HEK293T (cell line): Measurements from ENCODE around the gene LEFTY2.

ENCODE experiments used
- ARNT ChIP-seq: fragments of 450-650 bp; IDR thresholded peaks from 2 replicates; pipeline ENCODE4 v1.6.1; 2017; ENCODE audit warnings: mild to moderate bottlenecking
- BHLHE40 ChIP-seq: fragments of 450-650 bp; IDR thresholded peaks from 2 replicates; pipeline ENCODE4 v1.6.1; 2016; ENCODE audit warnings: mild to moderate bottlenecking, moderate library complexity, borderline replicate concordance
- CTBP1 ChIP-seq: fragments of 450-650 bp; IDR thresholded peaks from 2 replicates; pipeline ENCODE4 v1.6.1; 2016; ENCODE audit warnings: borderline replicate concordance
- ELF4 ChIP-seq: fragments of 450-650 bp; IDR thresholded peaks from 2 replicates; pipeline ENCODE4 v1.6.1; 2017; ENCODE audit warnings: antibody characterized with exemption
- FOXK2 ChIP-seq: fragments of 450-650 bp; IDR thresholded peaks from 2 replicates; pipeline ENCODE4 v1.6.1; 2016; ENCODE audit warnings: mild to moderate bottlenecking
- FOXM1 ChIP-seq: fragments of 450-650 bp; IDR thresholded peaks from 2 replicates; pipeline ENCODE4 v1.6.1; 2017; ENCODE audit warnings: mild to moderate bottlenecking, borderline replicate concordance
- HDGF ChIP-seq: fragments of 450-650 bp; IDR thresholded peaks from 2 replicates; pipeline ENCODE4 v1.6.1; 2017; ENCODE audit warnings: antibody characterized with exemption, borderline replicate concordance
- L3MBTL2 ChIP-seq: fragments of 450-650 bp; conservative IDR thresholded peaks from 2 replicates; pipeline ENCODE4 v1.6.1; 2016; ENCODE audit warnings: mild to moderate bottlenecking
- LEF1 ChIP-seq: fragments of 450-650 bp; IDR thresholded peaks from 2 replicates; pipeline ENCODE4 v1.6.1; 2017; ENCODE audit warnings: mild to moderate bottlenecking, borderline replicate concordance
- NFRKB ChIP-seq: fragments of 450-650 bp; IDR thresholded peaks from 2 replicates; pipeline ENCODE4 v1.6.1; 2016; ENCODE audit warnings: mild to moderate bottlenecking, moderate library complexity
- SP1 ChIP-seq: fragments of 450-650 bp; IDR thresholded peaks from 2 replicates; pipeline ENCODE4 v1.6.1; 2017
- TARDBP ChIP-seq: fragments of 450-650 bp; IDR thresholded peaks from 2 replicates; pipeline ENCODE4 v1.6.1; 2016
- ZNF384 ChIP-seq: fragments of 450-650 bp; IDR thresholded peaks from 2 replicates; pipeline ENCODE4 v1.6.1; 2016

DNA sequence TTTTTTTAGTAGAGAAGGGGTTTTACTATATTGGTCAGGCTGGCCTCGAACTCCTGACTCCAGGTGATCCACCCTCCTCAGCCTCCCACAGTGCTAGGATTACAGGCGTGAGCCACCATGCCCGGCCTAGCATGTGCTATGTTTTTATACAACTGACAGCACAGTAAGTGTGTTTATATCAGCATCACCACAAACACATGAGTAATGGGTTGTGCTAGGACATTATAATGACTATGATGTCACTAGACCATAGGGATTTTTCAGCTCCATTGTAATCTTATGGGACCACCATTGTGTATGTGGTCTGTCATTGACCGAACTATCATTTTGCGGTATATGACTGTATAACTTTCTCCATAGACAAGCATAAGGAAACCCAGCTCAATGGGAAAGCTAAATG is 6.3 kb downstream of the LEFTY2 start:
- no peak for TF ChIP-seq ARNT
- TF ChIP-seq NFRKB = no peak
- no peak for TF ChIP-seq FOXM1
- TF ChIP-seq FOXK2 = no peak
- no peak for TF ChIP-seq BHLHE40
- TF ChIP-seq HDGF = no peak
- no peak for TF ChIP-seq TARDBP
- no peak for TF ChIP-seq ZNF384
- TF ChIP-seq CTBP1 = no peak
- TF ChIP-seq ELF4 = no peak
- no peak for TF ChIP-seq L3MBTL2
- no peak for TF ChIP-seq LEF1
- no peak for TF ChIP-seq SP1
